ENCODE measurements around the gene ZFTA. TPM values are rescaled to one million over a fixed set of nuclear protein-coding genes. Genes with fewer than 3 reads are reported as not detected.

ZFTA gene
- total and polyA plus RNA-seq, 3 donors from 2014 or later: 12.0 to 31.0 (median 19.5) TPM

DNA sequence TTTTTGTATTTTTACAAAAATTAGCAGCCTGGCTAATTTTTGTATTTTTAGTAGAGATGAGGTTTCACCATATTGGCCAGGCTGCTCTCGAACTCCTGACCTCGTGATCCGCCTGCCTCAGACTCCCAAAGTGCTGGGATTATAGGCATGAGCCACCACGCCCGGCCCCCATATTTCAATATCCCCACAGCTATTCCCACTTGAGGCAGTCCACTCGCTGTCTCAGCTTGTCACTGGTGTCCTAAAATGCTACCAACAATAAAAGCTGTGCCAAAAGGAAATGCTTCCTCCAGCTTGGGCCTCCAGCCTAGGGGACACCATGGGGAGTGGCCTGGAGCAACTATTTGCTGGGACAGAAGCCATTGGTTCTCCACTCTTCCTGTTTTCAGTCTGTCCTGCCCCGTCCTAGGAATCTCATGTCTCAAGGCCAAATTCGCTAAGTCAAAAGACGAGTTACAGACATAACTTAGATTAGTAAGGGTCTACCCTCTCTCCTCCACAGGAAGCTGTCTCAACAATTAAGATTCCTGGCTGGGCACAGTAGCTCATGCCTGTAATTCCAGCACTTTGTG, 37.4 kb upstream of the ZFTA start:
- 67 to 74% methylated on average over 9 of the region's 9 CpGs for WGBS, 2 donors
- H3K9me3 ChIP-seq: no peaks in the 10 kb centered on the region
- H3K27me3 ChIP-seq: no peaks in the 10 kb centered on the region
- H3K4me3 ChIP-seq: no peak overlapping the region
- intact Hi-C loops (cut with DNase I; ENCODE audit: low total_unique reads): no loop called here
- TF ChIP-seq CTCF (IDR thresholded peaks at IDR 0.05) (no peak), POLR2A (IDR thresholded peaks at IDR 0.05) (no peak)
- H3K4me1 ChIP-seq: no peaks in the 10 kb centered on the region
- no peak overlapping the region for H3K27ac ChIP-seq
- H3K36me3 ChIP-seq (ENCODE audit: low read depth, missing control alignments): no peaks in the 10 kb centered on the region
- DNase-seq: no peak

DNA sequence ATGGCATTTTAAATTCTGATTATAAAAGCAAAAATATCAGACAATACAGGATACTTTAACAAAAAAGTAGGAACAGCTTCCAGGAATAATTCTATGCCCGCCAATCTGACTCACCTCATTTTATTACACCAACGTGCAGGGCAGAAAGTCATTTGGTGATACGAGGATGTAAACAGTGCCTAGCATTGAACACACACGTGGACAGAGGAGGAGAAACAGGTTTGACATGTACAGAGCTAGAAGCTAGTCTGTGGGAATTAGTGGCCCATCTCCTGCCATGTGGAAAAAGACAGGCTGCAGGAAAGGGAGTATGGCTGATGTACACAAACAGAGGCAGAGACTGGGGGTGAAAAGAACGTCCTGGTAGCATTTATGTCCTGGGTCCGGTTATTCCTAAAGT, 35.7 kb upstream of the ZFTA start:
- TF ChIP-seq CTCF (IDR thresholded peaks at IDR 0.05) (no peak), POLR2A (IDR thresholded peaks at IDR 0.05) (no peak)
- no peak overlapping the region for H3K4me3 ChIP-seq
- intact Hi-C loops (cut with DNase I; ENCODE audit: low total_unique reads): no loop called here
- DNase-seq: no peak
- no peak overlapping the region for H3K27ac ChIP-seq
- no peaks in the 10 kb centered on the region for H3K9me3 ChIP-seq
- H3K36me3 ChIP-seq (ENCODE audit: low read depth, missing control alignments): no peaks in the 10 kb centered on the region
- no peaks in the 10 kb centered on the region for H3K27me3 ChIP-seq
- WGBS, 2 donors: 77 to 81% methylated on average over 6 of the region's 6 CpGs
- no peaks in the 10 kb centered on the region for H3K4me1 ChIP-seq

- no peaks in the 10 kb centered on the region for H3K9me3 ChIP-seq
- no peaks in the 10 kb centered on the region for H3K4me1 ChIP-seq
- intact Hi-C loops (cut with DNase I; ENCODE audit: low total_unique reads): no loop called here
- DNase-seq: no peak
- 91 to 92% methylated on average over 10 of the region's 10 CpGs for WGBS, 2 donors
- H3K27ac ChIP-seq: no peak overlapping the region
- no peaks in the 10 kb centered on the region for H3K36me3 ChIP-seq (ENCODE audit: low read depth, missing control alignments)
- no peak for TF ChIP-seq POLR2A (IDR thresholded peaks at IDR 0.05)
- TF ChIP-seq CTCF (IDR thresholded peaks at IDR 0.05): no peak
- H3K4me3 ChIP-seq: no peak overlapping the region
- no peaks in the 10 kb centered on the region for H3K27me3 ChIP-seq
Measured at GRCh38 chr11:63802637-63803414, 34.3 kb upstream of the ZFTA start.

GRCh38 chr11:63800921-63801320, 32.3 kb upstream of the ZFTA start:
- Histone ChIP-seq H3K27ac (no peak overlapping the region), H3K9me3 (no peaks in the 10 kb centered on the region), H3K36me3 (ENCODE audit: low read depth, missing control alignments) (no peaks in the 10 kb centered on the region), H3K27me3 (no peaks in the 10 kb centered on the region), H3K4me1 (no peaks in the 10 kb centered on the region), H3K4me3 (no peak overlapping the region)
- 81 to 90% methylated on average over 5 of the region's 5 CpGs for WGBS, 2 donors
- no peak for DNase-seq
- intact Hi-C loops (cut with DNase I; ENCODE audit: low total_unique reads): no loop called here
- no peak for TF ChIP-seq POLR2A (IDR thresholded peaks at IDR 0.05)
- TF ChIP-seq CTCF (IDR thresholded peaks at IDR 0.05): no peak

DNA sequence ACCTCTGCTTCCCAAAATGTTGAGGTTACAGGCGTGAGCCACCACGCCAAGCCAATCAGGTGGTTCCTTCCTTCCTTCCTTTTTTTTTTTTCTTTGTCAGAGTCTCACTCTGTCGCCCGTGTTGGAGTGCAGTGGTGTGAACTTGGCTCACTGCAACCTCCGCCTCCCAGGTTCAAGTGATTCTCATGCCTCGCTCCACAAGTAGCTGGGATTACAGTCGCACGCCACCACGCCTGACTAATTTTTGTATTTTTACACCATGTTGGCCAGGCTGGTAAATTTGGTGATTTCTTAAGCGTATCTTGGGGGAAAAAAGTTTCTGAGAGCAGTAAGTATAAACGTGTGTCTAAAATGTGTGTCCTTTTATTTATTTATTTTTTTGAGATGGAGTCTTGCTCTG, 26.5 kb upstream of the ZFTA start:
- no peaks in the 10 kb centered on the region for H3K9me3 ChIP-seq
- no peaks in the 10 kb centered on the region for H3K36me3 ChIP-seq (ENCODE audit: low read depth, missing control alignments)
- intact Hi-C loops (cut with DNase I; ENCODE audit: low total_unique reads): no loop called here
- TF ChIP-seq POLR2A (IDR thresholded peaks at IDR 0.05) (no peak), CTCF (IDR thresholded peaks at IDR 0.05) (no peak)
- H3K4me3 ChIP-seq: no peak overlapping the region
- DNase-seq: no peak
- no peaks in the 10 kb centered on the region for H3K27me3 ChIP-seq
- 89 to 92% methylated on average over 11 of the region's 11 CpGs for WGBS, 2 donors
- H3K4me1 ChIP-seq: no peaks in the 10 kb centered on the region
- H3K27ac ChIP-seq: no peak overlapping the region
